IMR-90 (cell line): ENCODE measurements around the gene GRB10. TPM values are rescaled to one million over a fixed set of nuclear protein-coding genes. Genes with fewer than 3 reads are reported as not detected.

Experiments
- ATAC-seq: fragments of 200-7000 bp; cut with Tn5 transposase; 2 replicates; pipeline ENCODE4 v1.9.1; 2020; ENCODE audit warnings: low read depth, mild to moderate bottlenecking, moderate library complexity
- BruUV-seq: library from RNA; stranded (reverse); fragments of 400-500 nt; replicated peaks from 2 replicates; lab custom pipeline; 2021; lab: Mats Ljungman, UMichigan
- CTCF ChIA-PET: fragments of 300-600 bp; formaldehyde crosslinking; extraction: SDS; loops from one replicate; lab custom pipeline; 2021; ENCODE audit warnings: antibody characterized with exemption; lab: Yijun Ruan, JAX
- POLR2A ChIA-PET: fragments of 300-600 bp; sonication (Branson Sonifier 250); formaldehyde crosslinking; loops from one replicate; lab custom pipeline; 2022; ENCODE audit warnings: antibody characterized with exemption; ENCODE audit not compliant: unreplicated experiment; lab: Charles Lee
- DNase-seq: peaks from one replicate; pipeline ENCODE4 v3.0.0; 2013
- H2AFZ ChIP-seq: replicated peaks from 2 replicates; pipeline ENCODE3; 2013; ENCODE audit warnings: low read length, mild to moderate bottlenecking; ENCODE audit not compliant: poor library complexity
- H2AK5ac ChIP-seq: 2 replicates; pipeline ENCODE4 v1.6.1; 2013; ENCODE audit warnings: low read depth, low read length, inconsistent platforms
- H2AK9ac ChIP-seq: replicated peaks from 2 replicates; pipeline ENCODE3; 2013; ENCODE audit warnings: mild to moderate bottlenecking, low read depth, low read length, moderate library complexity; ENCODE audit not compliant: poor library complexity
- H2BK120ac ChIP-seq: 2 replicates; pipeline ENCODE4 v1.6.1; 2013; ENCODE audit warnings: low read depth, low read length, inconsistent platforms
- H2BK15ac ChIP-seq: 3 replicates; pipeline ENCODE4 v1.6.1; 2013; ENCODE audit warnings: low read depth, low read length, inconsistent platforms
- H2BK20ac ChIP-seq: 2 replicates; pipeline ENCODE4 v1.6.1; 2013; ENCODE audit warnings: low read depth, mild to moderate bottlenecking, inconsistent platforms, low read length, moderate library complexity
- H2BK5ac ChIP-seq: 2 replicates; pipeline ENCODE4 v1.6.1; 2013; ENCODE audit warnings: mild to moderate bottlenecking, low read depth, low read length, inconsistent platforms; ENCODE audit not compliant: poor library complexity, severe bottlenecking
- H3K14ac ChIP-seq: replicated peaks from 2 replicates; pipeline ENCODE4 v1.6.1; 2013; ENCODE audit warnings: low read depth, low read length, inconsistent platforms
- H3K18ac ChIP-seq: 2 replicates; pipeline ENCODE4 v1.6.1; 2013; ENCODE audit warnings: low read depth, low read length, control low read depth
- H3K23ac ChIP-seq: 2 replicates; pipeline ENCODE4 v1.6.1; 2013; ENCODE audit warnings: low read depth, low read length, inconsistent platforms
- H3K27ac ChIP-seq: 2 replicates; pipeline ENCODE4 v1.5.1; 2013; ENCODE audit warnings: mild to moderate bottlenecking, control low read depth, low read length; ENCODE audit not compliant: insufficient read depth
- H3K27me3 ChIP-seq: 2 replicates; pipeline ENCODE4 v1.6.1; 2013; ENCODE audit warnings: low read length; ENCODE audit not compliant: control insufficient read depth, insufficient read depth
- H3K36me3 ChIP-seq: 2 replicates; pipeline ENCODE4 v1.6.1; 2013; ENCODE audit warnings: low read length, mixed read lengths; ENCODE audit not compliant: control insufficient read depth, insufficient read depth
- H3K4ac ChIP-seq: 2 replicates; pipeline ENCODE4 v1.6.1; 2013; ENCODE audit warnings: low read depth, low read length, inconsistent platforms
- H3K4me1 ChIP-seq: 2 replicates; pipeline ENCODE4 v1.6.1; 2013; ENCODE audit warnings: low read length, mixed read lengths; ENCODE audit not compliant: control insufficient read depth, insufficient read depth
- H3K4me2 ChIP-seq: 2 replicates; pipeline ENCODE4 v1.6.1; 2013; ENCODE audit warnings: low read depth, mild to moderate bottlenecking, control low read depth, low read length, moderate library complexity
- H3K4me3 ChIP-seq: 2 replicates; pipeline ENCODE4 v1.5.1; 2013; ENCODE audit warnings: low read depth, mild to moderate bottlenecking, control low read depth, low read length, moderate library complexity; ENCODE audit not compliant: insufficient read depth
- H3K56ac ChIP-seq: 2 replicates; pipeline ENCODE4 v1.6.1; 2013; ENCODE audit warnings: low read length, inconsistent platforms; ENCODE audit not compliant: insufficient read depth; ENCODE audit errors: extremely low read depth
- H3K79me1 ChIP-seq, 2 experiments: 2 replicates each; pipeline ENCODE4 v1.6.1; 2013; ENCODE audit warnings: low read length in 2 of 2, inconsistent platforms in 1 of 2, low read depth in 1 of 2
- H3K9ac ChIP-seq: 2 replicates; pipeline ENCODE4 v1.6.1; 2013; ENCODE audit warnings: low read depth, low read length, control low read depth
- H3K9me1 ChIP-seq: 2 replicates; pipeline ENCODE4 v1.6.1; 2013; ENCODE audit warnings: low read length, inconsistent platforms; ENCODE audit not compliant: insufficient read depth
- H3K9me3 ChIP-seq: 2 replicates; pipeline ENCODE4 v1.6.1; 2013; ENCODE audit warnings: low read length; ENCODE audit not compliant: control insufficient read depth, insufficient read depth
- H4K20me1 ChIP-seq: 2 replicates; pipeline ENCODE4 v1.6.1; 2013; ENCODE audit warnings: low read length, inconsistent platforms; ENCODE audit not compliant: insufficient read depth
- H4K5ac ChIP-seq: 2 replicates; pipeline ENCODE4 v1.6.1; 2013; ENCODE audit warnings: mild to moderate bottlenecking, low read depth, low read length, control low read depth
- H4K8ac ChIP-seq, 2 experiments: 2 replicates each; pipeline ENCODE4 v1.6.1; 2013; ENCODE audit warnings: low read depth in 2 of 2, low read length in 2 of 2, control low read depth in 1 of 2, inconsistent platforms in 1 of 2
- H4K91ac ChIP-seq: 2 replicates; pipeline ENCODE4 v1.6.1; 2013; ENCODE audit warnings: low read depth, low read length, inconsistent platforms; ENCODE audit not compliant: insufficient read depth
- CHD1 ChIP-seq: IDR thresholded peaks from 2 replicates; pipeline ENCODE4 v1.6.1; 2012; ENCODE audit warnings: low read depth, low read length, improper control_type of control experiment
- FOS ChIP-seq: fragments of 150-350 bp; IDR thresholded peaks from 2 replicates; pipeline ENCODE4 v1.6.1; 2016; ENCODE audit warnings: low read depth, low read length
- POLR2A ChIP-seq: IDR thresholded peaks from 2 replicates; pipeline ENCODE4 v1.6.1; 2012; ENCODE audit warnings: mild to moderate bottlenecking, low read depth, low read length
- RAD21 ChIP-seq: IDR thresholded peaks from 2 replicates; pipeline ENCODE4 v1.6.1; 2012; ENCODE audit warnings: low read length, improper control_type of control experiment
- RCOR1 ChIP-seq: IDR thresholded peaks from 2 replicates; pipeline ENCODE4 v1.6.1; 2012; ENCODE audit warnings: mild to moderate bottlenecking, low read length, improper control_type of control experiment; ENCODE audit not compliant: insufficient replicate concordance
- RFX5 ChIP-seq: IDR thresholded peaks from 2 replicates; pipeline ENCODE4 v1.8.0; 2012; ENCODE audit warnings: low read depth, mild to moderate bottlenecking, low read length, moderate library complexity
- whole genome bisulfite sequencing, 2 experiments: methylation state at CpG; one replicate each; pipeline versions ENCODE4 v1.1.5 to v1.1.7; 2013; ENCODE audit warnings: missing lambda C conversion rate in 2 of 2; ENCODE audit not compliant: insufficient read length in 1 of 2; ENCODE audit errors: extremely low coverage in 2 of 2; 5-methylcytosine and 5-hydroxymethylcytosine counted together
- dilution Hi-C: fragments of 300-500 bp; cut with HindIII; formaldehyde crosslinking; loops from one replicate; pipeline ENCODE4 v1.14.3; 2018; ENCODE audit warnings: low sequenced_read_pairs; ENCODE audit not compliant: unreplicated experiment
- in situ Hi-C: fragments of 300-500 bp; cut with MboI; formaldehyde crosslinking; loops from 3 replicates; pipeline ENCODE4 v1.14.3; 2019; ENCODE audit warnings: low sequenced_read_pairs, inconsistent platforms, mixed read lengths
- intact Hi-C: fragments of 100-400 bp; cut with micrococcal nuclease; formaldehyde crosslinking; loops from 2 replicates; pipeline ENCODE4 v1.10.0; 2022
- polyA plus RNA-seq, 3 experiments: library from polyadenylated mRNA; depleted of rRNA; stranded (reverse); fragments of >200 nt; gene quantifications; 2 replicates each; pipeline ENCODE4 v1.2.3, GENCODE V29; 2012; ENCODE audit warnings: low replicate concordance in 1 of 3
- total RNA-seq: library from RNA; depleted of rRNA; stranded (reverse); fragments of >200 nt; gene quantifications from 2 replicates; pipeline ENCODE4 v1.2.3, GENCODE V29; 2012
- TF ChIP-seq, protein P1 (sequence below): fragments of 150-350 bp; IDR thresholded peaks from 2 replicates; pipeline ENCODE4 v1.6.1; 2016; ENCODE audit warnings: low read depth, mild to moderate bottlenecking, low read length, moderate library complexity, borderline replicate concordance
- TF ChIP-seq, protein P2 (sequence below): fragments of 150-350 bp; IDR thresholded peaks from 2 replicates; pipeline ENCODE4 v1.6.1; 2017; ENCODE audit warnings: mild to moderate bottlenecking, antibody characterized with exemption, low read length, low read depth

GRB10 gene
- total and polyA plus RNA-seq, 2 of the 4 experiments (the other 2 are of a cell fraction) = 6.3 to 15.1 TPM

DNA sequence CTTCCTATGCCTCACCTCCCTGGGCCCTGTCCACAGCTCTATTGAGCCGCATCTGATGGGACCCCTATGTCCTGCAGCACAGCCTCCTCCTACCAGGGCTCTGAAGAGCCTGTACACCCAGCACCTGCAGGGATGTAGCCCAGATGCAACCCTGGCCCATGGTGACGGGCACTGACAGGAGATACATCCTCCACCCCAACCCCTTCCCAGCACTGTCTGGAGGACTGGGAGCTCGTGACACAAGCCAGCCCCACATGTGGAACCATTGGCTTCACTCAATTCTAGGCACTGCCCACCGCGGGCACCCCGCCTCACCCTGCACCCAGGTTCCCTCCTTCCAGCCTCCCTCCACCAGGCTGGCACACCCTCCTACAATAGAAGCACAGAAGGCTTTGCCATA lies 2.6 kb upstream of the GRB10 start:
- H3K14ac ChIP-seq = no peak overlapping the region
- H3K18ac ChIP-seq = no peak overlapping the region
- CTCF ChIA-PET = no interaction called here
- H3K79me1 ChIP-seq = peaks cover 29 to 83% of the 10 kb centered on the region in 2 experiments
- H2BK20ac ChIP-seq = no peak overlapping the region
- no peak for TF ChIP-seq RFX5
- no peak for TF ChIP-seq POLR2A
- TF ChIP-seq FOS = no peak
- TF ChIP-seq, protein P1, sequence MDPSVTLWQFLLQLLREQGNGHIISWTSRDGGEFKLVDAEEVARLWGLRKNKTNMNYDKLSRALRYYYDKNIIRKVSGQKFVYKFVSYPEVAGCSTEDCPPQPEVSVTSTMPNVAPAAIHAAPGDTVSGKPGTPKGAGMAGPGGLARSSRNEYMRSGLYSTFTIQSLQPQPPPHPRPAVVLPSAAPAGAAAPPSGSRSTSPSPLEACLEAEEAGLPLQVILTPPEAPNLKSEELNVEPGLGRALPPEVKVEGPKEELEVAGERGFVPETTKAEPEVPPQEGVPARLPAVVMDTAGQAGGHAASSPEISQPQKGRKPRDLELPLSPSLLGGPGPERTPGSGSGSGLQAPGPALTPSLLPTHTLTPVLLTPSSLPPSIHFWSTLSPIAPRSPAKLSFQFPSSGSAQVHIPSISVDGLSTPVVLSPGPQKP = no peak
- TF ChIP-seq RAD21 = no peak
- TF ChIP-seq CHD1 = no peak
- TF ChIP-seq RCOR1 = no peak
- TF ChIP-seq, protein P2, sequence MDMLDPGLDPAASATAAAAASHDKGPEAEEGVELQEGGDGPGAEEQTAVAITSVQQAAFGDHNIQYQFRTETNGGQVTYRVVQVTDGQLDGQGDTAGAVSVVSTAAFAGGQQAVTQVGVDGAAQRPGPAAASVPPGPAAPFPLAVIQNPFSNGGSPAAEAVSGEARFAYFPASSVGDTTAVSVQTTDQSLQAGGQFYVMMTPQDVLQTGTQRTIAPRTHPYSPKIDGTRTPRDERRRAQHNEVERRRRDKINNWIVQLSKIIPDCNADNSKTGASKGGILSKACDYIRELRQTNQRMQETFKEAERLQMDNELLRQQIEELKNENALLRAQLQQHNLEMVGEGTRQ = no peak
- H3K9ac ChIP-seq = no peak overlapping the region
- H3K9me1 ChIP-seq = peaks cover 26% of the 10 kb centered on the region
- peaks cover 3% of the 10 kb centered on the region; the same call in 1 of the 2 replicates for H3K4me1 ChIP-seq
- H4K8ac ChIP-seq = no peak overlapping the region
- H2AFZ ChIP-seq = no peak overlapping the region
- in situ Hi-C loops = loop anchor here (25.0 kb wide), 1 partner anchor 277 kb away; no protein-coding TSS in a partner anchor
- peaks cover 6% of the 10 kb centered on the region; the same call in 1 of the 2 replicates for H3K9me3 ChIP-seq
- no peak overlapping the region for H2BK120ac ChIP-seq
- H3K4ac ChIP-seq = no peak overlapping the region
- H4K5ac ChIP-seq = no peak overlapping the region
- intact Hi-C loops = no loop called here
- H2AK9ac ChIP-seq = no peak overlapping the region
- H3K23ac ChIP-seq = no peak overlapping the region
- DNase-seq (no peak), ATAC-seq (no peak)
- peaks cover 95% of the 10 kb centered on the region for H4K20me1 ChIP-seq
- H3K4me3 ChIP-seq = no peak overlapping the region
- H3K27me3 ChIP-seq = no peaks in the 10 kb centered on the region
- H3K36me3 ChIP-seq = no peaks in the 10 kb centered on the region
- BruUV-seq = no TSS peak
- POLR2A ChIA-PET = no interaction called here
- WGBS, 2 experiments = 100% methylated on average over 2 of the region's 6 CpGs; no CpG with 5 or more reads in 1 of the 2 experiments
- H2BK15ac ChIP-seq = no peak overlapping the region
- dilution Hi-C loops = no loop called here
- no peak overlapping the region for H3K27ac ChIP-seq
- H4K91ac ChIP-seq = no peak overlapping the region
- H2AK5ac ChIP-seq = no peak overlapping the region
- no peak overlapping the region for H3K4me2 ChIP-seq
- no peak overlapping the region for H3K56ac ChIP-seq
- no peak overlapping the region for H2BK5ac ChIP-seq
